Effector memory CD8-positive, alpha-beta T cell (primary cell): ENCODE data around the gene LST1.
"Not testable (repeated sequence)": the region's sequence is repeated elsewhere in the genome, so short reads cannot be mapped to it uniquely, and the experiment has no call there.

ENCODE experiments used
- ATAC-seq: fragments of 150-1000 bp; cut with Tn5 transposase; replicated peaks from 2 replicates; pipeline ENCODE4 v1.10.0; 2021; ENCODE audit warnings: mild to moderate bottlenecking, moderate library complexity
- DNase-seq, 3 experiments: peaks; one replicate each; pipeline ENCODE4 v3.0.0; 2021
- H3K27ac Mint-ChIP-seq, 2 donors: one replicate each; pipeline ENCODE4 v1.8.0; 2022; ENCODE audit warnings: mild to moderate bottlenecking in 2 of 2, mixed read lengths in 2 of 2, moderate library complexity in 2 of 2
- H3K27me3 Mint-ChIP-seq, 2 donors: one replicate each; pipeline ENCODE4 v1.8.0; 2022; ENCODE audit warnings: mixed read lengths in 2 of 2
- H3K36me3 Mint-ChIP-seq: one replicate; pipeline ENCODE4 v1.8.0; 2022; ENCODE audit warnings: mild to moderate bottlenecking, moderate library complexity, mixed read lengths; ENCODE audit not compliant: insufficient read depth
- H3K4me1 Mint-ChIP-seq, 2 donors: one replicate each; pipeline ENCODE4 v1.8.0; 2022; ENCODE audit warnings: low read depth in 2 of 2, mixed read lengths in 2 of 2
- H3K4me3 Mint-ChIP-seq, 2 donors: one replicate each; pipeline ENCODE4 v1.8.0; 2022; ENCODE audit warnings: mild to moderate bottlenecking in 2 of 2, mixed read lengths in 2 of 2, moderate library complexity in 2 of 2
- H3K9me3 Mint-ChIP-seq, 2 donors: one replicate each; pipeline ENCODE4 v1.8.0; 2022; ENCODE audit warnings: mixed read lengths in 2 of 2

The LST1 gene

GRCh38 chr6:31551371-31551770, 34.7 kb upstream of the LST1 start:
- not testable (repeated sequence) for H3K4me3 Mint-ChIP-seq, H3K27me3 Mint-ChIP-seq, H3K9me3 Mint-ChIP-seq, H3K27ac Mint-ChIP-seq
- ATAC-seq = peak; percentile 12
- peak; percentile 57 to 65 (median 58) for DNase-seq
- H3K36me3 Mint-ChIP-seq = peaks cover 16% of the 10 kb centered on the region
- H3K4me1 Mint-ChIP-seq = peaks cover 19 to 28% of the 10 kb centered on the region in 2 donors

GRCh38 chr6:31556307-31556706, 29.8 kb upstream of the LST1 start:
- no peaks in the 10 kb centered on the region for H3K27me3 Mint-ChIP-seq
- H3K9me3 Mint-ChIP-seq = no peaks in the 10 kb centered on the region
- DNase-seq = no peak
- H3K4me1 Mint-ChIP-seq = peaks cover 41 to 47% of the 10 kb centered on the region in 2 donors
- H3K27ac Mint-ChIP-seq = peak overlapping the region in 1 of 2 donors; percentile 69
- H3K4me3 Mint-ChIP-seq = peak overlapping the region; percentile 8 to 54
- peaks cover 38% of the 10 kb centered on the region for H3K36me3 Mint-ChIP-seq
- peak; percentile 45 for ATAC-seq

- H3K27ac Mint-ChIP-seq = peak overlapping the region; percentile 95 to 98
- no peaks in the 10 kb centered on the region for H3K27me3 Mint-ChIP-seq
- H3K36me3 Mint-ChIP-seq = peaks cover 35% of the 10 kb centered on the region
- H3K4me1 Mint-ChIP-seq = peaks cover 46 to 51% of the 10 kb centered on the region in 2 donors
- no peak for DNase-seq
- no peak for ATAC-seq
- H3K9me3 Mint-ChIP-seq = no peaks in the 10 kb centered on the region
- peak overlapping the region; percentile 86 to 95 for H3K4me3 Mint-ChIP-seq
These were observed 28.4 kb upstream of the LST1 start for GRCh38 chr6:31557443-31558317.

- Mint-ChIP-seq H3K36me3 (peaks cover 36% of the 10 kb centered on the region), H3K4me3 (peak overlapping the region; percentile 86 to 95), H3K27ac (peak overlapping the region; percentile 95 to 98), H3K4me1 (peaks cover 46 to 56% of the 10 kb centered on the region in 2 donors), H3K27me3 (no peaks in the 10 kb centered on the region), H3K9me3 (no peaks in the 10 kb centered on the region)
- no peak for ATAC-seq
- no peak for DNase-seq
These were observed 27.8 kb upstream of the LST1 start for GRCh38 chr6:31558318-31558625.

GRCh38 chr6:31558631-31559500, 27.2 kb upstream of the LST1 start:
- Mint-ChIP-seq H3K27ac (peak overlapping the region; percentile 95 to 98), H3K9me3 (no peaks in the 10 kb centered on the region), H3K4me3 (peak overlapping the region; percentile 86 to 95), H3K4me1 (peaks cover 48 to 59% of the 10 kb centered on the region in 2 donors), H3K27me3 (no peaks in the 10 kb centered on the region), H3K36me3 (peaks cover 42% of the 10 kb centered on the region)
- ATAC-seq (peak; percentile 78), DNase-seq (peak; percentile 57 to 70 (median 62))

- Mint-ChIP-seq H3K36me3 (peaks cover 43% of the 10 kb centered on the region), H3K9me3 (no peaks in the 10 kb centered on the region)
These were observed 26.5 kb upstream of the LST1 start for GRCh38 chr6:31559606-31559957.

GRCh38 chr6:31559958-31560696, 25.9 kb upstream of the LST1 start:
- Mint-ChIP-seq H3K27ac (peak overlapping the region; percentile 95 to 98), H3K9me3 (no peaks in the 10 kb centered on the region), H3K36me3 (peaks cover 45% of the 10 kb centered on the region), H3K27me3 (no peaks in the 10 kb centered on the region), H3K4me1 (peaks cover 55 to 65% of the 10 kb centered on the region in 2 donors), H3K4me3 (peak overlapping the region; percentile 86 to 95)
- DNase-seq (peak in 1 of 3 experiments; percentile 46), ATAC-seq (peak; percentile 56)

More at GRCh38 chr6:31559606-31559957, 26.5 kb upstream of the LST1 start:
- DNase-seq (no peak), ATAC-seq (peak; percentile 19)
- no peaks in the 10 kb centered on the region for H3K27me3 Mint-ChIP-seq
- H3K27ac Mint-ChIP-seq = peak overlapping the region; percentile 95 to 98
- H3K4me1 Mint-ChIP-seq = peaks cover 49 to 61% of the 10 kb centered on the region in 2 donors
- H3K4me3 Mint-ChIP-seq = peak overlapping the region; percentile 86 to 95

- Mint-ChIP-seq H3K4me3 (peak overlapping the region; percentile 86 to 95), H3K36me3 (peaks cover 45% of the 10 kb centered on the region), H3K9me3 (no peaks in the 10 kb centered on the region), H3K27me3 (no peaks in the 10 kb centered on the region), H3K4me1 (peaks cover 57 to 68% of the 10 kb centered on the region in 2 donors), H3K27ac (peak overlapping the region; percentile 95 to 98)
- DNase-seq (no peak), ATAC-seq (no peak)
These were observed 25.4 kb upstream of the LST1 start for GRCh38 chr6:31560697-31561058.

GRCh38 chr6:31567531-31568370, 18.3 kb upstream of the LST1 start:
- DNase-seq = no peak
- peak overlapping the region; percentile 40 to 74 for H3K4me3 Mint-ChIP-seq
- ATAC-seq = peak; percentile 5
- peak overlapping the region; percentile 94 to 98 for H3K27ac Mint-ChIP-seq
- H3K27me3 Mint-ChIP-seq = no peaks in the 10 kb centered on the region
- no peaks in the 10 kb centered on the region for H3K9me3 Mint-ChIP-seq
- H3K4me1 Mint-ChIP-seq = peaks cover 46 to 69% of the 10 kb centered on the region in 2 donors
- peaks cover 49% of the 10 kb centered on the region for H3K36me3 Mint-ChIP-seq

- ATAC-seq (peak; percentile 71), DNase-seq (peak; percentile 63 to 68 (median 65))
- H3K4me1 Mint-ChIP-seq = peaks cover 53 to 72% of the 10 kb centered on the region in 2 donors
- no peaks in the 10 kb centered on the region for H3K9me3 Mint-ChIP-seq
- H3K27me3 Mint-ChIP-seq = no peaks in the 10 kb centered on the region
- H3K36me3 Mint-ChIP-seq = peaks cover 46% of the 10 kb centered on the region
- H3K4me3 Mint-ChIP-seq = peak overlapping the region; percentile 40 to 74
- H3K27ac Mint-ChIP-seq = peak overlapping the region; percentile 94 to 98
These were observed 17.5 kb upstream of the LST1 start for GRCh38 chr6:31568537-31568961.

GRCh38 chr6:31569861-31570536, 16.1 kb upstream of the LST1 start:
- Mint-ChIP-seq H3K4me1 (peaks cover 61 to 78% of the 10 kb centered on the region in 2 donors), H3K36me3 (peaks cover 52% of the 10 kb centered on the region), H3K9me3 (no peaks in the 10 kb centered on the region), H3K27me3 (no peaks in the 10 kb centered on the region), H3K27ac (peak overlapping the region; percentile 94 to 98), H3K4me3 (peak overlapping the region in 1 of 2 donors; percentile 40)
- DNase-seq (no peak), ATAC-seq (no peak)
